Activated CD8-positive, alpha-beta T cell treated with anti-CD3 and anti-CD28 coated beads for 36 hours (primary cell): ENCODE results near the gene ALDH3A2. TPM values are rescaled to one million over a fixed set of nuclear protein-coding genes. Genes with fewer than 3 reads are reported as not detected.
"Not testable (repeated sequence)": the region's sequence is repeated elsewhere in the genome, so short reads cannot be mapped to it uniquely, and the experiment has no call there.

ENCODE experiments used
- ATAC-seq: fragments of 200-7000 bp; cut with Tn5 transposase; one replicate; pipeline ENCODE4 v1.10.0; 2021; ENCODE audit warnings: mild to moderate bottlenecking, moderate library complexity
- CTCF ChIA-PET: fragments of 350-600 bp; sonication (Branson Sonifier 250); formaldehyde crosslinking; loops from one replicate; lab custom pipeline; 2021; ENCODE audit warnings: antibody characterized with exemption; lab: Charles Lee
- POLR2A ChIA-PET: fragments of 350-600 bp; sonication (Branson Sonifier 250); formaldehyde crosslinking; loops from one replicate; lab custom pipeline; 2021; ENCODE audit warnings: antibody characterized with exemption; lab: Charles Lee
- DNase-seq: peaks from one replicate; pipeline ENCODE4 v3.0.0-alpha.2; 2020
- H3K27ac Mint-ChIP-seq: one replicate; pipeline ENCODE4 v1.8.0; 2021; ENCODE audit warnings: mild to moderate bottlenecking, mixed read lengths
- H3K27me3 Mint-ChIP-seq: one replicate; pipeline ENCODE4 v1.8.0; 2021; ENCODE audit warnings: mixed read lengths
- H3K36me3 Mint-ChIP-seq: one replicate; pipeline ENCODE4 v1.8.0; 2021; ENCODE audit warnings: low read depth, mixed read lengths
- H3K4me1 Mint-ChIP-seq: one replicate; pipeline ENCODE4 v1.8.0; 2021; ENCODE audit warnings: low read depth, mixed read lengths
- H3K4me3 Mint-ChIP-seq: one replicate; pipeline ENCODE4 v1.8.0; 2021; ENCODE audit warnings: mild to moderate bottlenecking, moderate library complexity, mixed read lengths
- H3K9me3 Mint-ChIP-seq: one replicate; pipeline ENCODE4 v1.8.0; 2021; ENCODE audit warnings: mixed read lengths
- intact Hi-C: fragments of 100-400 bp; cut with micrococcal nuclease; formaldehyde crosslinking; loops from one replicate; pipeline ENCODE4 v1.10.0; 2022
- total RNA-seq, 2 experiments: library from RNA; stranded (reverse); gene quantifications; one replicate each; pipeline ENCODE4 v1.2.3, GENCODE V29; 2021
- TF ChIP-seq, protein P1 (sequence below): fragments of 200-600 bp; IDR thresholded peaks from one replicate; pipeline ENCODE4 v1.8.0; 2022; ENCODE audit warnings: antibody characterized with exemption, mild to moderate bottlenecking

Gene ALDH3A2
- total RNA-seq, 2 experiments from 2014 or later: 17.6 to 20.3 TPM

DNA sequence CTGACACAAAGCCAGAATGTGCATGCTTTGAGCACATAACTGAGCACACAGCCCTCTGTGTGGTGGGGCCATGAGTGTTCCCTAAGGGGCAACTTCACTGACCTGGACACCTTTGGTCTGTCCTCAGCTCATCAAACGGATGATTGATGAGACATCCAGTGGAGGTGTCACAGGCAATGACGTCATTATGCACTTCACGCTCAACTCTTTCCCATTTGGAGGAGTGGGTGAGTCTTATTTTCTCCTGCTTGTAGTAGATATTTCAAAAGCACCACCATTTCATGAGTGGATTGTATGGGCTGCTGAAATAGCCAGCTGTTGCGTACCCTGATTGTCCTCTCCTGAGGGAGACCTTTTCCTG lies 16.2 kb downstream of the ALDH3A2 start:
- H3K9me3 Mint-ChIP-seq: no peaks in the 10 kb centered on the region
- TF ChIP-seq, protein P1, sequence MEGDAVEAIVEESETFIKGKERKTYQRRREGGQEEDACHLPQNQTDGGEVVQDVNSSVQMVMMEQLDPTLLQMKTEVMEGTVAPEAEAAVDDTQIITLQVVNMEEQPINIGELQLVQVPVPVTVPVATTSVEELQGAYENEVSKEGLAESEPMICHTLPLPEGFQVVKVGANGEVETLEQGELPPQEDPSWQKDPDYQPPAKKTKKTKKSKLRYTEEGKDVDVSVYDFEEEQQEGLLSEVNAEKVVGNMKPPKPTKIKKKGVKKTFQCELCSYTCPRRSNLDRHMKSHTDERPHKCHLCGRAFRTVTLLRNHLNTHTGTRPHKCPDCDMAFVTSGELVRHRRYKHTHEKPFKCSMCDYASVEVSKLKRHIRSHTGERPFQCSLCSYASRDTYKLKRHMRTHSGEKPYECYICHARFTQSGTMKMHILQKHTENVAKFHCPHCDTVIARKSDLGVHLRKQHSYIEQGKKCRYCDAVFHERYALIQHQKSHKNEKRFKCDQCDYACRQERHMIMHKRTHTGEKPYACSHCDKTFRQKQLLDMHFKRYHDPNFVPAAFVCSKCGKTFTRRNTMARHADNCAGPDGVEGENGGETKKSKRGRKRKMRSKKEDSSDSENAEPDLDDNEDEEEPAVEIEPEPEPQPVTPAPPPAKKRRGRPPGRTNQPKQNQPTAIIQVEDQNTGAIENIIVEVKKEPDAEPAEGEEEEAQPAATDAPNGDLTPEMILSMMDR: no peak
- ChIA-PET POLR2A (no interaction called here), CTCF (interaction anchor here (0.6 to 0.9 kb wide), 3 partner anchors 9 to 107 kb away, joined by 3 to 4 read pairs (median 3); partner anchors contain the start of gene ALDH3A2)
- peaks cover 8% of the 10 kb centered on the region for H3K36me3 Mint-ChIP-seq
- no peak overlapping the region for H3K27ac Mint-ChIP-seq
- ATAC-seq (no peak), DNase-seq (no peak)
- H3K4me3 Mint-ChIP-seq: no peak overlapping the region
- H3K27me3 Mint-ChIP-seq: no peaks in the 10 kb centered on the region
- no peaks in the 10 kb centered on the region for H3K4me1 Mint-ChIP-seq
- intact Hi-C loops: no loop called here

DNA sequence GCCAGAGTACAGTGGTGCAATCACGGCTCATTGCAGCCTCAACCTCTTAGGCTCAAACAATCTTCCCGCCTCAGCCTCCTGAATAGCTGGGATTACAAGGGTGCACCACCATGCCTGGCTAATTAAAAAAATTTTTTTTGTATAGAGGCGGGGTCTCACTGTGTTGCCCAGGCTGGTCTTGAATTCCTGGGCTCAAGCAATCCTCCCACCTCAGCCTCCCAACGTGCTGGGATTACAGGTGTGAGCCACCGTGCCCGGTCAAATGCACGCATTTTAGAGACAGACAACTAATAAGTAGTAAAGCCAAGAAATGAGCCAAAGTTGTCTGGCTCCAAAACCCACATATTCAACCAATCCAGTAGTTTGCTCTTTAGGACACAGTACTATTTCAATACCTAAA lies 21.1 kb downstream of the ALDH3A2 start:
- ATAC-seq, CTCF ChIA-PET, H3K4me1 Mint-ChIP-seq, H3K4me3 Mint-ChIP-seq, DNase-seq, H3K9me3 Mint-ChIP-seq, H3K27me3 Mint-ChIP-seq, H3K27ac Mint-ChIP-seq, POLR2A ChIA-PET, intact Hi-C loops: not testable (repeated sequence)
- peaks cover 13% of the 10 kb centered on the region for H3K36me3 Mint-ChIP-seq

DNA sequence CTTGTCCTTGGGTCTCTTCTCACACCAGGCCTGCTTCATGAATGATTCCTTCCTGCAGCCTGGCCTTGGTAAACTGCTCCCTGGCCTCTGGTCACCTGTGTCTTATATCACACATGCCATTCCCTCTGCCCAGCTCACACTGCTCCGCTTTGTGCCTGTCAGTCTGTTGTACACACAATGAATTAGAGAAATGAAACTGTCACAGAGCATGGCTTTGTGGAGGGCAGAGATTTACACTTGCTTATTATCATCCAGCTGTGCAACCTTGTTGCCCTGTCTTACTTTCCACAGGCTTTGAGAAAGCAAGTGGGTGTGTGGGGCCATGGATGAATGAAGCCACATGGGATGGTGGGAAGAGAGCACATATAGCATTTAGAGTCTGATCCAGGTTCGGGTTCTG lies 22.4 kb downstream of the ALDH3A2 start:
- ATAC-seq (no peak), DNase-seq (no peak)
- Mint-ChIP-seq H3K9me3 (no peaks in the 10 kb centered on the region), H3K36me3 (peaks cover 17% of the 10 kb centered on the region), H3K27me3 (no peaks in the 10 kb centered on the region), H3K27ac (no peak overlapping the region), H3K4me3 (no peak overlapping the region), H3K4me1 (no peaks in the 10 kb centered on the region)
- TF ChIP-seq, protein P1: no peak
- intact Hi-C loops: no loop called here
- ChIA-PET CTCF (interaction anchor here (1.4 kb wide), 1 partner anchor 73 kb away, joined by 7 read pairs; no protein-coding TSS in a partner anchor), POLR2A (no interaction called here)

DNA sequence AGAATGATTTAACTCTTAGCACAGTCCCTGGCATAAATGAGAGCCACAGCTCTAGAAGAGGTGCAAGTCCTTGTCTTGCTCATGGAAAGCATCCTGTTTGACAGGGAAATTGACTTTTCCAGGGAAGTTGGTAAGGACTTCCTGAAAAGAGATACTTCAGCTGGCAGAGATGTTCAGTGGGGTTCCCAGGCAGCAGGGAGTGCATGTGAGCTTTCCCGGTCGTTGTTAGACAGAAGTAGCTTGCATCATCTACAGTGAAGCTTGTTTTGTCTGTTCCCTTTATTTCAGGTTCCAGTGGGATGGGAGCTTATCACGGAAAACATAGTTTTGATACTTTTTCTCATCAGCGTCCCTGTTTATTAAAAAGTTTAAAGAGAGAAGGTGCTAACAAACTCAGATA lies 22.9 kb downstream of the ALDH3A2 start:
- ATAC-seq (no peak), DNase-seq (no peak)
- H3K36me3 Mint-ChIP-seq: peaks cover 17% of the 10 kb centered on the region
- no peak overlapping the region for H3K4me3 Mint-ChIP-seq
- no peaks in the 10 kb centered on the region for H3K9me3 Mint-ChIP-seq
- H3K27me3 Mint-ChIP-seq: no peaks in the 10 kb centered on the region
- H3K4me1 Mint-ChIP-seq: no peaks in the 10 kb centered on the region
- TF ChIP-seq, protein P1: no peak
- POLR2A ChIA-PET: no interaction called here
- CTCF ChIA-PET: interaction anchor here (1.1 to 1.4 kb wide), 2 partner anchors 39 to 73 kb away, joined by 3 to 7 read pairs; no protein-coding TSS in a partner anchor
- no peak overlapping the region for H3K27ac Mint-ChIP-seq
- intact Hi-C loops: no loop called here

DNA sequence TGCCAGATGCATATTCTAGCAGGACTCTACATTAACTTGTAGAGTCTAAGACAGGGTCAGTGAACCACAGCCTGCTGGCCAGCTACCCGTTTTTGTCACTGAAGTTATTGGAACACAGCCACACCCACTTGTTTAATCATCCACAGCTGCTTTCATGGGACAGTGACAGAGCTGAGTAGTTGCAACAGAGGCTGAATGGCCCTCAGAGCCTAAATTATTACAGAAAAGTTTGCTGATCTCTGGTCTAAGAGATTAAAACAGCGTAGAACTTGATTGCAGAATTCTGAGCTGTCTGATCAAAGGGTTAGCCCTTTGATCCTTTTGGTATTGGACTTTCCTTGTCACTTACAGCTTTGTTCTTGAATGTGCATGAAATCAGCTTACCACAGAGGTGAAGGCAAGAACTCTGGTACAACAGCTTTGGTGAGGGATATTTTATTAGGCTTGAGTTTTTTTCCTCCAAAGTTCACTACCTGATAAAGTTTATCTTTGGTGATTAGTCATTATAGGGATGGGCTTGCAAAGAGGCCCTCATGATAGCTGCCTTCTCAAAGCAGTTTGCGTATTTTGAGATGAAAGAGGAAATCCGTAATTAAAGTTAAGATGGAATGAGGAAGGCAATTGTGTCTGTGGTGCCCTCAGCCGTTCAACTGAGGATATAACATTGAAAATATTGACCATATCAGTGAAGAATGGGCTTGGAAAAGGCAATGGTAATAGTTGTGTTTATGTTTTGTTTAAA lies 23.6 kb downstream of the ALDH3A2 start:
- ATAC-seq (no peak), DNase-seq (no peak)
- Mint-ChIP-seq H3K27me3 (no peaks in the 10 kb centered on the region), H3K4me3 (no peak overlapping the region), H3K36me3 (peaks cover 17% of the 10 kb centered on the region), H3K4me1 (no peaks in the 10 kb centered on the region), H3K9me3 (no peaks in the 10 kb centered on the region), H3K27ac (no peak overlapping the region)
- intact Hi-C loops: no loop called here
- CTCF ChIA-PET: interaction anchor here (1.1 to 1.4 kb wide), 2 partner anchors 38 to 72 kb away, joined by 3 to 7 read pairs; no protein-coding TSS in a partner anchor
- TF ChIP-seq, protein P1: no peak
- POLR2A ChIA-PET: no interaction called here
